HG02938 (cell line): Measurements from ENCODE around the gene TCERG1L.
"Not testable (repeated sequence)": the region's sequence is repeated elsewhere in the genome, so short reads cannot be mapped to it uniquely, and the experiment has no call there.

Experiments
- ATAC-seq: cut with Tn5 transposase; IDR thresholded peaks from one replicate; pipeline ENCODE4 v1.9.1; 2021; ENCODE audit warnings: mild to moderate bottlenecking, moderate library complexity; ENCODE audit not compliant: unreplicated experiment

Gene TCERG1L

GRCh38 chr10:131311661-131312477 lies at the start of gene TCERG1L:
TCERG1L (minus strand) TSS chr10:131311721; CDS start chr10:131311635, 86 bp downstream.
- ATAC-seq = no peak

- ATAC-seq = no peak
These were observed 47.4 kb upstream of the TCERG1L start for GRCh38 chr10:131358741-131359442.

GRCh38 chr10:131356442-131356841 lies 44.9 kb upstream of the TCERG1L start:
- ATAC-seq = no peak

- ATAC-seq = no peak
These were observed 44.4 kb upstream of the TCERG1L start for GRCh38 chr10:131355881-131356280.

- ATAC-seq = no peak
These were observed 43.5 kb upstream of the TCERG1L start for GRCh38 chr10:131355056-131355455.

- no peak for ATAC-seq
These were observed 42.9 kb upstream of the TCERG1L start for GRCh38 chr10:131354380-131354779.

- no peak for ATAC-seq
These were observed 41.3 kb upstream of the TCERG1L start for GRCh38 chr10:131352765-131353290.

- ATAC-seq = no peak
These were observed 39.1 kb upstream of the TCERG1L start for GRCh38 chr10:131350660-131351059.

GRCh38 chr10:131350245-131350644 lies 38.7 kb upstream of the TCERG1L start:
- ATAC-seq = no peak

- no peak for ATAC-seq
These were observed 34.9 kb upstream of the TCERG1L start for GRCh38 chr10:131346456-131346855.

GRCh38 chr10:131345691-131346090 lies 34.2 kb upstream of the TCERG1L start:
- ATAC-seq = no peak

GRCh38 chr10:131344747-131345146 lies 33.2 kb upstream of the TCERG1L start:
- ATAC-seq = no peak

GRCh38 chr10:131337741-131338140 lies 26.2 kb upstream of the TCERG1L start:
- ATAC-seq = no peak

GRCh38 chr10:131332821-131333220 lies 21.3 kb upstream of the TCERG1L start:
- no peak for ATAC-seq

- ATAC-seq = no peak
These were observed 12.4 kb upstream of the TCERG1L start for GRCh38 chr10:131323880-131324279.

GRCh38 chr10:131323025-131323424 lies 11.5 kb upstream of the TCERG1L start:
- no peak for ATAC-seq

GRCh38 chr10:131322575-131322974 lies 11.1 kb upstream of the TCERG1L start:
- ATAC-seq = not testable (repeated sequence)

- ATAC-seq = no peak
These were observed 9.5 kb upstream of the TCERG1L start for GRCh38 chr10:131320860-131321604.

- ATAC-seq = no peak
These were observed 7.3 kb upstream of the TCERG1L start for GRCh38 chr10:131318814-131319213.

GRCh38 chr10:131318291-131318690 lies 6.8 kb upstream of the TCERG1L start:
- ATAC-seq = no peak
